OCI-LY7 (cell line): ENCODE measurements around the gene CCNG2. TPM values are rescaled to one million over a fixed set of nuclear protein-coding genes. Genes with fewer than 3 reads are reported as not detected.

Experiments used
- BruUV-seq: library from RNA; stranded (reverse); fragments of 400-500 nt; replicated peaks from 2 replicates; lab custom pipeline; 2021; lab: Mats Ljungman, UMichigan
- CTCF ChIA-PET: fragments of 300-600 bp; sonication (Branson Sonifier 250); formaldehyde crosslinking; loops from one replicate; lab custom pipeline; 2022; ENCODE audit warnings: antibody characterized with exemption; ENCODE audit not compliant: unreplicated experiment; lab: Charles Lee
- POLR2A ChIA-PET: fragments of 300-600 bp; sonication (Branson Sonifier 250); formaldehyde crosslinking; loops from one replicate; lab custom pipeline; 2022; ENCODE audit warnings: antibody characterized with exemption; lab: Charles Lee
- DNase-seq: peaks from one replicate; pipeline ENCODE4 v3.0.0-alpha.2; 2015; ENCODE audit warnings: low spot score
- H2AFZ ChIP-seq: fragments of 200-600 bp; sonication (generic), shearing (Covaris generic); 2 replicates; pipeline ENCODE4 v1.6.1; 2014; ENCODE audit warnings: mild to moderate bottlenecking, antibody characterized with exemption, low read length, moderate library complexity
- H3K27ac ChIP-seq: fragments of 200-600 bp; sonication (generic); 2 replicates; pipeline ENCODE4 v1.5.1; 2014; ENCODE audit warnings: mixed run types, low read depth, mild to moderate bottlenecking, moderate library complexity, low read length, inconsistent platforms; ENCODE audit not compliant: poor library complexity, severe bottlenecking
- H3K36me3 ChIP-seq: fragments of 200-600 bp; sonication (generic); 2 replicates; pipeline ENCODE4 v1.6.1; 2014; ENCODE audit warnings: mild to moderate bottlenecking, antibody characterized with exemption, low read length, moderate library complexity, mixed read lengths; ENCODE audit not compliant: insufficient read depth
- H3K4me1 ChIP-seq: fragments of 200-600 bp; sonication (generic); 2 replicates; pipeline ENCODE4 v1.5.1; 2014; ENCODE audit warnings: mild to moderate bottlenecking, low read length; ENCODE audit not compliant: insufficient read depth, poor library complexity, severe bottlenecking
- H3K4me2 ChIP-seq: fragments of 200-600 bp; sonication (generic); 2 replicates; pipeline ENCODE4 v1.6.1; 2014; ENCODE audit warnings: mild to moderate bottlenecking, low read length
- H3K4me3 ChIP-seq: fragments of 200-600 bp; sonication (generic); 2 replicates; pipeline ENCODE4 v1.5.1; 2014; ENCODE audit warnings: mild to moderate bottlenecking, low read depth, low read length; ENCODE audit not compliant: poor library complexity, severe bottlenecking
- H3K79me2 ChIP-seq: fragments of 200-600 bp; sonication (generic); 2 replicates; pipeline ENCODE4 v1.6.1; 2016; ENCODE audit warnings: low read depth, mild to moderate bottlenecking, low read length, moderate library complexity, mixed read lengths; ENCODE audit not compliant: insufficient read depth
- H3K9me2 ChIP-seq: fragments of 200-600 bp; sonication (generic); 2 replicates; pipeline ENCODE4 v1.6.1; 2016; ENCODE audit warnings: mild to moderate bottlenecking, low read length, mixed read lengths; ENCODE audit not compliant: insufficient read depth
- H3K9me3 ChIP-seq: fragments of 200-600 bp; sonication (generic); 2 replicates; pipeline ENCODE4 v1.6.1; 2014; ENCODE audit warnings: mild to moderate bottlenecking, mixed run types, low read length, mixed read lengths
- H4K20me1 ChIP-seq: fragments of 200-600 bp; sonication (generic); 2 replicates; pipeline ENCODE4 v1.6.1; 2014; ENCODE audit warnings: mild to moderate bottlenecking, antibody characterized with exemption, low read length, moderate library complexity, mixed read lengths; ENCODE audit not compliant: insufficient read depth
- EZH2phosphoT487 ChIP-seq: fragments of 200-600 bp; sonication (generic); IDR thresholded peaks from 2 replicates; pipeline ENCODE4 v1.6.1; 2018; ENCODE audit warnings: low read depth, borderline replicate concordance, mild to moderate bottlenecking, mixed run types, antibody characterized with exemption, low read length, moderate library complexity, mixed read lengths
- intact Hi-C: fragments of 100-400 bp; cut with micrococcal nuclease; formaldehyde crosslinking; loops from one replicate; pipeline ENCODE4 v1.10.0; 2022; ENCODE audit not compliant: unreplicated experiment
- total RNA-seq, 2 experiments: library from RNA; depleted of rRNA in 1 of 2; stranded (reverse); fragments of >200 nt in 1 of 2; shearing (Covaris generic) in 1 of 2; gene quantifications; 2 replicates each; pipeline ENCODE4 v1.2.3, GENCODE V29; 2014 to 2022
- TF ChIP-seq, protein P1 (sequence below): fragments of 200-600 bp; sonication (generic); conservative IDR thresholded peaks from 2 replicates; pipeline ENCODE4 v1.5.1; 2014; ENCODE audit warnings: mild to moderate bottlenecking, antibody characterized with exemption, low read length, moderate library complexity, mixed read lengths

Gene CCNG2
- total RNA-seq, 2 experiments from 2014 or later, result 16.6 to 87.4 TPM

GRCh38 chr4:77154065-77154464, 2.9 kb upstream of the CCNG2 start:
- Histone ChIP-seq H3K4me2 (peak overlapping the region; percentile 88), H3K27ac (peak overlapping the region; percentile 98)
- CTCF ChIA-PET, result interaction anchor here (0.6 to 4.3 kb wide), 7 partner anchors 11 to 67 kb away, joined by 3 to 26 read pairs (median 3); no protein-coding TSS in a partner anchor

DNA sequence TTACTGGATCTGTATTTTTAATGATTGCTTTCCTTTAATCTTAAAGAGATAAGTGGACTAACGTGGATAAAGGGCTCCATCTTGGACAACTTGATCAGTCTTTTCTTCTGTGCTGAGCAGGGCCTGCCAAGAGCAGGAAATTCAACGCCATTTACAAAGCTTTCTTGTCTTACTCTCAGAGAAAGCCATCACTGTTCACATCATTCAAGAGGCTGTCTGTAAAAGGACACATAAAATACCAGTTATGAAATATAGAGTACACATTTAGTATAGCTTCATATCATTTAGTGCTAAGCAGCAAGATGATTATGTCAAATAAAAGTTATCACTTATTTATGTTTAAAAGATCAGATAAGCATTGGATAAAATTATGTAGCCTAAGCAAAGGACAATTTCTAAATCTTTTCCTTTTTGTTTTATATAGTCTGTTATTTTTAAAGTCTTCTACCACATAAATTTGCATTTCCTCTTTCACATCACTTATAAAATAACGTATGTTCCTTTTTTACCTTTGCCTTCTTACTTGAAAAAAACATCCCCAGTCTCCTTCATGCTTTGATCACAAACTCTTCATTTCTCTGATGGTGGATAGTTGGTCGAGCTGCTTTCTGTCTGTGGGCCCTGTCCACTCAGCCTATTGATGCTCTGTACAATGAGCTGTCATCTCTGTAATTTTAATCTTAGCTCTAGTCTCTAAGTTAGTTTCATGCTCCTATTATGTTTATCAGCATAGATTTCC, 2.1 kb upstream of the CCNG2 start:
- Histone ChIP-seq H3K9me2 (no peaks in the 10 kb centered on the region), H4K20me1 (0 out of 2 replicates have a peak, but pooled peaks cover 5% of the 10 kb centered on the region), H2AFZ (peak overlapping the region; percentile 22; the same call in 1 of the 2 replicates), H3K79me2 (peaks cover 32% of the 10 kb centered on the region; the same call in 1 of the 2 replicates), H3K4me2 (peak overlapping the region; percentile 88), H3K27ac (peak overlapping the region; percentile 98), H3K4me3 (peak overlapping the region; percentile 96), H3K4me1 (peaks cover 72% of the 10 kb centered on the region), H3K36me3 (peaks cover 19% of the 10 kb centered on the region), H3K9me3 (no peaks in the 10 kb centered on the region; the same call in 1 of the 2 replicates)
- ChIA-PET POLR2A (interaction anchor here (0.6 to 10.2 kb wide), 30 partner anchors 10 to 1224 kb away, joined by 3 to 213 read pairs (median 6); partner anchors contain the start of gene CCNI), CTCF (interaction anchor here (0.6 to 4.3 kb wide), 6 partner anchors 9 to 62 kb away, joined by 3 to 26 read pairs (median 6); no protein-coding TSS in a partner anchor)
- BruUV-seq, result no TSS peak
- TF ChIP-seq, protein P1, sequence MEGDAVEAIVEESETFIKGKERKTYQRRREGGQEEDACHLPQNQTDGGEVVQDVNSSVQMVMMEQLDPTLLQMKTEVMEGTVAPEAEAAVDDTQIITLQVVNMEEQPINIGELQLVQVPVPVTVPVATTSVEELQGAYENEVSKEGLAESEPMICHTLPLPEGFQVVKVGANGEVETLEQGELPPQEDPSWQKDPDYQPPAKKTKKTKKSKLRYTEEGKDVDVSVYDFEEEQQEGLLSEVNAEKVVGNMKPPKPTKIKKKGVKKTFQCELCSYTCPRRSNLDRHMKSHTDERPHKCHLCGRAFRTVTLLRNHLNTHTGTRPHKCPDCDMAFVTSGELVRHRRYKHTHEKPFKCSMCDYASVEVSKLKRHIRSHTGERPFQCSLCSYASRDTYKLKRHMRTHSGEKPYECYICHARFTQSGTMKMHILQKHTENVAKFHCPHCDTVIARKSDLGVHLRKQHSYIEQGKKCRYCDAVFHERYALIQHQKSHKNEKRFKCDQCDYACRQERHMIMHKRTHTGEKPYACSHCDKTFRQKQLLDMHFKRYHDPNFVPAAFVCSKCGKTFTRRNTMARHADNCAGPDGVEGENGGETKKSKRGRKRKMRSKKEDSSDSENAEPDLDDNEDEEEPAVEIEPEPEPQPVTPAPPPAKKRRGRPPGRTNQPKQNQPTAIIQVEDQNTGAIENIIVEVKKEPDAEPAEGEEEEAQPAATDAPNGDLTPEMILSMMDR, result no peak
- TF ChIP-seq EZH2phosphoT487, result no peak
- DNase-seq, result peak; percentile 66
- intact Hi-C loops, result loop anchor here (1.0 to 10.0 kb wide), 3 partner anchors 28 to 1640 kb away; partner anchors contain the start of genes RCHY1 and THAP6

More at GRCh38 chr4:77154065-77154464, 2.9 kb upstream of the CCNG2 start:
- no peak for TF ChIP-seq EZH2phosphoT487
- Histone ChIP-seq H4K20me1 (0 out of 2 replicates have a peak, but pooled peaks cover 5% of the 10 kb centered on the region), H3K9me3 (no peaks in the 10 kb centered on the region; the same call in 1 of the 2 replicates), H2AFZ (peak overlapping the region; percentile 95; the same call in 1 of the 2 replicates), H3K9me2 (no peaks in the 10 kb centered on the region), H3K4me3 (peak overlapping the region; percentile 96), H3K36me3 (peaks cover 11% of the 10 kb centered on the region), H3K4me1 (peaks cover 68% of the 10 kb centered on the region), H3K79me2 (peaks cover 23% of the 10 kb centered on the region; the same call in 1 of the 2 replicates)
- intact Hi-C loops, result loop anchor here (1.0 to 10.0 kb wide), 2 partner anchors 27 to 1639 kb away; partner anchors contain the start of genes RCHY1 and THAP6
- peak; percentile 62 for DNase-seq
- POLR2A ChIA-PET, result interaction anchor here (1.1 to 10.2 kb wide), 19 partner anchors 10 to 670 kb away, joined by 3 to 213 read pairs (median 6); partner anchors contain the start of gene CCNI
- no TSS peak for BruUV-seq
